ENCODE measurements around the gene COX5B.
"Not testable (repeated sequence)": the region's sequence is repeated elsewhere in the genome, so short reads cannot be mapped to it uniquely, and the experiment has no call there.

The COX5B gene

GRCh38 chr2:97671526-97671925, 25.7 kb downstream of the COX5B start:
- DNase-seq = no peak

DNA sequence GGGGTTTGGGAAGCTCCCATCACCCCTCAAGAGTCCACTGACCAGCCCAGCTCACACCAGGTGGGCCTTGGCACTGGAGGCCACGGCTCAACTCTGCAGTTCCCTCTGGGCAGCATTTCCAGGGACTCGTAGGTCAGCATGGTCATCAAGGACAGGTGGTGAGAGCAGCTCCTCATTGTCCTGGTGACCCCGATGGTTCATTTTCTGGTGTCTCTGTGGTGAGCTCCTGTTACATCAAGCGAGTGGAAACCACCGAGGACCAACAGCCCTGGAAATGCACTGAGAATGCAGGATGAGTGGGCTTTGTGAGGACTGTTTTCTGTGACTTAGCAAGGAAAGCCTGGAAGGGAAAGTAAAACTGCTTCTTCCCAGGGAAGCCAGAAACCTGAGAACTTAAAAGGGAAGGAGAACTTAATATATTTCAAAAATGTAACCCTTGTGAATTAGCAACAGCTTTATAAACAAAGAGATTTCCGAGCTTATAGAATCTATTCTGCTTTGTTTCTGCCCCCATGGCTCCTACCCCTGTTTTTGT, 26.8 kb downstream of the COX5B start:
- not testable (repeated sequence) for DNase-seq

- peak; percentile 17 for DNase-seq
Observed at GRCh38 chr2:97673182-97673914, 27.5 kb downstream of the COX5B start.

DNA sequence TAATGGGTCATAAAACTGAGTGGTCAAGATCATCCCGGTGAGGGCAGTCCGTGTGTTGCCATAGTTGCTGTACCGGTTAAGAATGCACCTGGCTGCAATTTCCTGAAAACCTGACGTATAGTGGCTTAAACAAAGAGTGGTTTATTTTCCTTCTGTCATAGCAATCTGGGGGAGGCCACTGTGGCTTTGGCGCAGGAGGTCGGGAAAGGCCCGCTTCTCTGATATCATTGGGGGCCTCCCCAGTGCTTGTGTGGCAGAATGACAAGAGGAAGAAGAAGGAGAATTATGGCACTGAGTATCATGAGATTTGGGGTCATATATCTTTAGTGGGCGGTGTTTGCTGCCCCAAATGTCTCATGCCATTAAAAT, 28.0 kb downstream of the COX5B start:
- DNase-seq = peak; percentile 18

- no peak for DNase-seq
Observed at GRCh38 chr2:97675430-97676113, 29.7 kb downstream of the COX5B start.

DNA sequence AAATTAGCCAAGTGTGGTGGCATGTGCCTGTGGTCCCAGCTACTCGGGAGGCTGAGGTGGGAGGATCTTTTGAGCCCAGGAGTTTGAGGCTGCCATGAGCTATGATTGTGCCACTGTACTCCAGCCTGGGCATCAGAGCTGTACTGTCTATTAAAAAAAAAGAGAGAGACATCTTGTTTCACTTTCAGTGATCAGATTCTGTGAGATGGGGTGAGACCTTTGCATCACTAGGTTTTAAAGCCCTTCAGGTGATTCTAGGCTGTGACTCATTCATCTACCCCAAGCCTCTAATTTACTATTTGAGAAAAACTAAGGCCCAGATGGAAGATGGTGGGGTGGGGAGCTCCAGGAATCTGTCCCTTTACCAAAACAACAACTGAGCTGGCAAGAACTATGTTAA, 30.8 kb downstream of the COX5B start:
- DNase-seq = no peak

GRCh38 chr2:97677480-97677879, 31.6 kb downstream of the COX5B start:
- DNase-seq = no peak

DNA sequence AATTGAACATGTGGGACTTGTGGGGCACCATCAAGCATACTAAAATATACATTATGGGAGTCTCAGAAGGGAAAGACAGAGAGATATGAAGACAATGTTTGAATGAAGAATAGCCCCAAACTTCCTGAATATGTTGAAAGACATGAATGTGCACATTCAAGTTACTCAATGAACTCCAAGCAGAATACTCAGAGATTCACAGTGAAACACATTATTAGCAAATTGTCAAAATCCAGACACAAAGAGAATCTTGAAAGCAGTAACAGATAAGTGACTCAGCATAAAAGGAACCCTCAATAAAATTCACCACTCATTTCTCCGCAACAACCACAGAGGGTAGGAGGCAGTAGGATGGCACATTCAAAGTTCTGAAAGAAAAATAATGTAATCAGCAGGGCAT, 32.4 kb downstream of the COX5B start:
- no peak for DNase-seq

- not testable (repeated sequence) for DNase-seq
Observed at GRCh38 chr2:97687235-97687634, 41.4 kb downstream of the COX5B start.

DNA sequence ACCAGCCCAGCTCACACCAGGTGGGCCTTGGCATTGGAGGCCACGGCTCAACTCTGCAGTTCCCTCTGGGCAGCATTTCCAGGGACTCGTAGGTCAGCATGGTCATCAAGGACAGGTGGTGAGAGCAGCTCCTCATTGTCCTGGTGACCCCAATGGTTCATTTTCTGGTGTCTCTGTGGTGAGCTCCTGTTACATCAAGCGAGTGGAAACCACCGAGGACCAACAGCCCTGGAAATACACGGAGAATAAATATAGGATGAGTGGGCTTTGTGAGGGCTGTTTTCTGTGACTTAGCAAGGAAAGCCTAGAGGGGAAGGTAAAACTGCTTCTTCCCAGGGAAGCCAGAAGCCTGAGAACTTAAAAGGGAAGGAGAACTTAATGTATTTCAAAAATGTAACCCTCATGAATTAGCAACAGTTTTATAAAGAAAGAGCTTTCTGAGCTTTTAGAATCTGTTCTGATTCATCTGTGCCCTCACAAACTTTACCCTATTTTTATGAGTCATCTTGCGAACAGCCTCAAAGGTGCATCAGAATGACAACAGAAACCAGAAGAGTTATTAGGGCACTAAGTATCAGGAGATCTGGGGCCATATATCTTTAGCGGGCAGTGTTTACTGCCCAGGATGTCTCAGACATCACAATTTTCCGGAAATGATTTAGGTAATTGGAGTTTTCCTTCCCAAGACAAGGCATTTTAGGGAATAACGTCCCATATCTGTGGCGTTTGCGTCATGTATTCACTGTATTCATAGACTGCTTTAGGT, 42.4 kb downstream of the COX5B start:
- no peak for DNase-seq

DNA sequence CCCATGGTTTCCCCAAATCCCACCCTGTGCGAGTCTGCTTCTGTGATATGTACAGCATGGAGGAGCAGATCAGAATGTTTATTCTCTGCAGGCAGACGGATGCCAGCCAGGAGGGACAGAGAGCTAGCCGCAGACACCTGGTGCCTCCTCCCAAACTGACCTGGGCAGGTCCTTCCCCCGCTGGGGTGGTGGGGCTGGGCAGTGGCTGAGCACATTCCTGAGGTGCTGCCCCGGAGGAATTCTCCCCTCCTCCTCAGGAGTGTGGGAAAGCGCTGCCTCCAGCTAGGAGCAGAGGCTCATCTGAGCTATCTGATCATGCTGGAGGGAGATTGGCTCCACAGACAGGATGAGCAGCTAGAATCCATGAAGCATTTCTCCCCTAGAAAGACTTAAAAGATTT, 45.3 kb downstream of the COX5B start:
- no peak for DNase-seq

DNA sequence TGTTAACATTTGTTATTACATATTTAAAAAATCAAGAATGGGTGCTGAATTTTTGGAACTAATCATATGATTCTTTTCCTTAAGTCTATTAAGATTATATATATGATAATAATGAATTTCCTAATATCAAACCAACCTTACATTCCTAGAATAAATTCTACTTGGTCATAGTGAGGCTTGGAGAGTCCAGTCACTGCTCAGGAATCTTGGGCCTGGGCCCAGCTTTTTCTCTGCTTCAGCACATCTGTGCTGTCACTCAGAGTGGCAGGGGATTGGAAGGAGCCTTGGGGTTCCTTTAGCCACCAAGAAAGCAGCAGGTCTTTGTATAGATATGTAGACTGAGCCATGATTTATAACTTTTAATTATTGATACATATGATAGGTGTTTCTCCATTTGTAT, 47.6 kb downstream of the COX5B start:
- no peak for DNase-seq

DNA sequence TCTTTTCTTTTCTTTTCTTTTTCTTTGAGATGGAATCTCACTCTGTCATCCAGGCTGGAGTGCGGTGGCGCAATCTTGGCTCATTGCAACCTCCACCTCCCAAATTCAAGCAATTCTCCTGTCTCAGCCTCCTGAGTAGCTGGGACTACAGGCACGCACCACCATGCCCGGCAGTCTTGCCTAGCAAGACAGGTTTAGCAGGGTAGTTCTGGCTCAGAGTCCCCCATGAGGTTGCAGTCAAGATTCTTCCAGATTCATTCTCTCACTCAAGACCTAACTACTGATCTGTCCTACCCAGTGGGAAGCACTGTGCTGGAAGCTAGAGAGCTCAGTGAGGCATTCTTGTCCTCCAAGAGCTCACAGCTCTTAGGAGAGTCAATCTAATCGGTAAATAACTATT, 49.9 kb downstream of the COX5B start:
- DNase-seq = no peak

DNA sequence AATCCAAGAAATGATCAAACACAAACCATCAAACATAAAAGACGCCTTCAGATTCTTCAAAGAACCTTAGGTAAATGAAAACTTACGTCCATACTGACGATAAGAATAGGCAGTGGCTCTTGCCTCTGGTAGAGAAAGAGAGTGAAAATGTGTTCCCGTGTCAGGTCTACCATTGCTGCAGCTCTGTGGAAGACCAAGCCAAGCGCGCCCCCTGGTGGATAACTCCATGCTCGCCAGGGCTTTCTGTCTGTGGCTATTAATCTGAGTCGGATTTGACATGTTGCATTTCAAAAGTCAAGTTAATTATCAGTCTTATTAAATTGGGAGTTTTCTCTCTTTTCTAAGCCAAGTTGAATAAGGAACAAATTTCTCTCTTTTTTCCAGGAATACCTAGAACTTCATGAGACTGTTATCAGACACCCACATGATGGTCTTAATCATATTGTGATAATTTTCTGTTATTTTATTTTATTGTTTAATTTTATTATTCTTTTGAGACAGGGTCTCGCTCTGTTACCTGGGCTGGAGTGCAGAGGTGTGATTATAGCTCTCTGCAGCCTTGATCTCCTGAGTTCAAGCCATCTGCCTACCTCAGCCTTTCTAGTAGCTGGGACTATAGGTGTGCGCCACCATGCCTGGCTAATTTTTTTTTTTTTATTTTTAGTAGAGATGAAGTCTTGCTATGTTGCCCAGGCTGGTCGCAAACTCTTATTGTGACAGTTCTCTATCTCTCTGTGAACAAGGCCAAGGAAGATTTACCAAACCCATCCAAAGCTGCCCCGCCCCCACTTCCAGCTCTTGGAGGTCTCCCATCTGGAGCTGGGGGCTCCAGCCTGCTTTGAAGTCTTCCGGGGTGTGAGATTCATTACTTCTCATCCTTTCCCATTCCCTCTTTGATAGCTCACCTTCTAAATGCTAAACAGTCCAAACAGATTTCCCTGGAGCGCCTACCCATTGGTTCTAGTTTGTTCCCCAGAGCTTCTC, 51.7 kb downstream of the COX5B start:
- peak; percentile 60 for DNase-seq
